Testis (tissue), 3 donors: ENCODE data around the gene AAK1. TPM values are rescaled to one million over a fixed set of nuclear protein-coding genes. Genes with fewer than 3 reads are reported as not detected.

Experiments
- DNase-seq: peaks from one replicate; pipeline ENCODE4 v3.0.0-alpha.2; 2019
- H3K27ac ChIP-seq, 2 donors: fragments of 200-600 bp; sonication (generic); one replicate each; pipeline ENCODE4 v1.5.1; 2019
- H3K27me3 ChIP-seq: fragments of 200-600 bp; sonication (generic); one replicate; pipeline ENCODE4 v1.5.1; 2019
- H3K36me3 ChIP-seq: fragments of 200-600 bp; sonication (generic); one replicate; pipeline ENCODE4 v1.5.1; 2017; ENCODE audit warnings: low read depth; ENCODE audit errors: missing control alignments
- H3K4me1 ChIP-seq: fragments of 200-600 bp; sonication (generic); one replicate; pipeline ENCODE4 v1.5.1; 2019
- H3K4me3 ChIP-seq, 2 donors: fragments of 200-600 bp; sonication (generic); one replicate each; pipeline ENCODE4 v1.5.1; 2017 to 2019
- H3K9me3 ChIP-seq: fragments of 200-600 bp; sonication (generic); one replicate; pipeline ENCODE4 v1.5.1; 2017
- POLR2A ChIP-seq: fragments of 450-650 bp; IDR thresholded peaks from one replicate; pipeline ENCODE4 v1.6.1; 2017; ENCODE audit warnings: antibody characterized with exemption, mild to moderate bottlenecking, moderate library complexity
- WGBS, 2 donors: methylation state at CpG; one replicate each; pipeline ENCODE4 v1.1.5; 2018; 5-methylcytosine and 5-hydroxymethylcytosine counted together
- intact Hi-C: fragments of 100-400 bp; cut with DNase I; formaldehyde crosslinking; loops from one replicate; pipeline ENCODE4 v1.15.1; 2023; ENCODE audit warnings: low total_unique reads
- polyA plus RNA-seq: library from polyadenylated mRNA; stranded (reverse); fragments of 350-450 nt; fragmentation: Illumina TruSeq; extraction: RNeasy Lipid Tissue Mini Kit (QIAGEN cat#74804); gene quantifications from one replicate; pipeline ENCODE4 v1.2.3, GENCODE V29; 2014; ENCODE audit warnings: low read depth, low replicate concordance; ENCODE audit not compliant: insufficient read depth
- total RNA-seq, 2 donors: library from RNA; depleted of rRNA; stranded (reverse); fragments of >200 nt; gene quantifications; one replicate each; pipeline ENCODE4 v1.2.3, GENCODE V29; 2016
- TF ChIP-seq, protein P1 (sequence below), 3 experiments: fragments of 450-650 bp in 2 of 3; fragments of 200-600 bp in 1 of 3; sonication (generic) in 1 of 3; IDR thresholded peaks; one replicate each; pipeline ENCODE4 v1.5.1; 2016 to 2019; ENCODE audit warnings: antibody characterized with exemption in 3 of 3, mild to moderate bottlenecking in 2 of 3, moderate library complexity in 1 of 3

Gene AAK1
- total and polyA plus RNA-seq, 3 donors from 2014 or later: 20.3 to 62.1 (median 47.9) TPM

DNA sequence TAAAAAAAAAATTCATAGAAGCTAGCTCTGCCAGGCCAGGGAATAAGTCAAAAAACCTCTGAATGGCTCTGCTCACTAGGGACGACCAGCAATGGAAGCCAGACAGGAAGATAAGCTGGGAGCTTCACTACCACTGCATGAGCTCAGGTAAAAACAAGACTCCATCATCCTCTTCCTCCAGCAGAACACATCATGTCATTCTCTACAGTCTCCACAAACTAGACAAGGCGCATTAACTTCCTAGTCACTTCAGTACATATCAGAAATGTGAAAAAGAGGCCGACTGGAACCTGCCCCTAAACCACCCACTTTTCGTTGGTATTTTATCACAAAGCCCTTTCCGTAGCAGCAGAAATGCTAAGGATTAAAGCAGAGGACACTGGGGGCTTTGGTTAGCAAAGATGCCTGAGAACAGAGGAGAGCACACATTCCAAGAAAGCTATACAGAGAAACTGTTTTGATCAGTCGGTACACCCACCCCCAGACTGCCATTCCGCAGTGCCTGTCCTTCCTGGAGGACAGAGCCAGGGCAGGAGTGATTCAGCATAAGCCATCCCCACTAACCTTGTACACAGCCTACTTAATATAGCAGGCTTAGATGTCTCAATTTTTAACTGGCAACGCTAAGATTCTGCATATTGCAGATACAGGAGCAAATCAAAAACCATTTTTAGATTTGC, 53.4 kb downstream of the AAK1 start:
- Histone ChIP-seq H3K36me3 (no peaks in the 10 kb centered on the region), H3K9me3 (no peaks in the 10 kb centered on the region), H3K4me1 (no peaks in the 10 kb centered on the region), H3K27me3 (no peaks in the 10 kb centered on the region), H3K27ac (no peak overlapping the region), H3K4me3 (no peak overlapping the region)
- intact Hi-C loops: no loop called here
- no peak for DNase-seq
- TF ChIP-seq, protein P1, sequence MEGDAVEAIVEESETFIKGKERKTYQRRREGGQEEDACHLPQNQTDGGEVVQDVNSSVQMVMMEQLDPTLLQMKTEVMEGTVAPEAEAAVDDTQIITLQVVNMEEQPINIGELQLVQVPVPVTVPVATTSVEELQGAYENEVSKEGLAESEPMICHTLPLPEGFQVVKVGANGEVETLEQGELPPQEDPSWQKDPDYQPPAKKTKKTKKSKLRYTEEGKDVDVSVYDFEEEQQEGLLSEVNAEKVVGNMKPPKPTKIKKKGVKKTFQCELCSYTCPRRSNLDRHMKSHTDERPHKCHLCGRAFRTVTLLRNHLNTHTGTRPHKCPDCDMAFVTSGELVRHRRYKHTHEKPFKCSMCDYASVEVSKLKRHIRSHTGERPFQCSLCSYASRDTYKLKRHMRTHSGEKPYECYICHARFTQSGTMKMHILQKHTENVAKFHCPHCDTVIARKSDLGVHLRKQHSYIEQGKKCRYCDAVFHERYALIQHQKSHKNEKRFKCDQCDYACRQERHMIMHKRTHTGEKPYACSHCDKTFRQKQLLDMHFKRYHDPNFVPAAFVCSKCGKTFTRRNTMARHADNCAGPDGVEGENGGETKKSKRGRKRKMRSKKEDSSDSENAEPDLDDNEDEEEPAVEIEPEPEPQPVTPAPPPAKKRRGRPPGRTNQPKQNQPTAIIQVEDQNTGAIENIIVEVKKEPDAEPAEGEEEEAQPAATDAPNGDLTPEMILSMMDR (IDR thresholded peaks at IDR 0.05): no peak
- TF ChIP-seq POLR2A: no peak
- 58 to 63% methylated on average over 8 of the region's 8 CpGs for WGBS, 2 donors

DNA sequence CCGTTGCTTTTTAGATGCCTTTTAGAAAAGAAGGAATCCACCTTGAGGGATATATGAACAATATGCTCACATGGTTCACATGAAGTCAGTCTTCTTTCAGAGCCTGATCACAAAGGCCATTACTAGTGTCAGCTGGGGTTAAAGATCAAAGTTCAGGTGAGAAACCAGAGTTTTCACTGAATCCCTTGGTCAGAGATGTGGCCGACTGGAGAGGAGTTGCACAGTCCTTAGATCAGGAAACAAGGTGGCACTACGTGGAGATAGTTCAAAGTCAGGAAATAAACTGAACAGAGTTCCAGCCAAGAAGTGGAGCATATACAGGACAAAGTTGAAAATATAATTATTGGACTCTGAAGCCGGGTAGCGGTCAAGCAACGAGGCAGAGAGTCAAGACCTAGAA, 54.6 kb downstream of the AAK1 start:
- H3K4me3 ChIP-seq: no peak overlapping the region
- 72 to 85% methylated on average over 6 of the region's 6 CpGs for WGBS, 2 donors
- no peaks in the 10 kb centered on the region for H3K9me3 ChIP-seq
- H3K27ac ChIP-seq: no peak overlapping the region
- TF ChIP-seq, protein P1 (IDR thresholded peaks at IDR 0.05): no peak
- no peak for TF ChIP-seq POLR2A
- H3K27me3 ChIP-seq: no peaks in the 10 kb centered on the region
- no peaks in the 10 kb centered on the region for H3K4me1 ChIP-seq
- no peaks in the 10 kb centered on the region for H3K36me3 ChIP-seq
- no peak for DNase-seq
- intact Hi-C loops: no loop called here

DNA sequence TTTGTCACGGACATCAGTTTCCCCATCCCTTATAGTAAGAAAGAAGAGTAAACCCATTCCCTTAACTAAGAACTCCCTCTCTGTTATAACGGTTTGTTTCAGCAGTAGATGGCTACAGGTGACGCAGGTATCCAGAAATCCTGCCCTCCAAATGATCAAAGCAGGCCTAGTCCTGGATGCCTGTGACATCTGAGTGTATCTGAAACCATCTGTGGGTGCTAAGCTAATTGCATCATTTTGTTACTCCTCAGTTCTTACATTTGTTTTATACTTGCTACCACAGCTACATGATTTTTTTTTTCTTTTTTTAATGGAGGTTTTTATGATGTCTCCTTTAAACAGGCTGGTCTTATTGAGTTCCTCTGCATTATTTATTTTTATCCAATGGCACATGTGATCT, 55.1 kb downstream of the AAK1 start:
- intact Hi-C loops: no loop called here
- Histone ChIP-seq H3K4me3 (no peak overlapping the region), H3K4me1 (no peaks in the 10 kb centered on the region), H3K27ac (no peak overlapping the region), H3K9me3 (no peaks in the 10 kb centered on the region), H3K36me3 (no peaks in the 10 kb centered on the region), H3K27me3 (no peaks in the 10 kb centered on the region)
- WGBS, 2 donors: 89 to 99% methylated on average over 3 of the region's 3 CpGs
- no peak for DNase-seq
- TF ChIP-seq, protein P1 (IDR thresholded peaks at IDR 0.05): no peak
- no peak for TF ChIP-seq POLR2A

DNA sequence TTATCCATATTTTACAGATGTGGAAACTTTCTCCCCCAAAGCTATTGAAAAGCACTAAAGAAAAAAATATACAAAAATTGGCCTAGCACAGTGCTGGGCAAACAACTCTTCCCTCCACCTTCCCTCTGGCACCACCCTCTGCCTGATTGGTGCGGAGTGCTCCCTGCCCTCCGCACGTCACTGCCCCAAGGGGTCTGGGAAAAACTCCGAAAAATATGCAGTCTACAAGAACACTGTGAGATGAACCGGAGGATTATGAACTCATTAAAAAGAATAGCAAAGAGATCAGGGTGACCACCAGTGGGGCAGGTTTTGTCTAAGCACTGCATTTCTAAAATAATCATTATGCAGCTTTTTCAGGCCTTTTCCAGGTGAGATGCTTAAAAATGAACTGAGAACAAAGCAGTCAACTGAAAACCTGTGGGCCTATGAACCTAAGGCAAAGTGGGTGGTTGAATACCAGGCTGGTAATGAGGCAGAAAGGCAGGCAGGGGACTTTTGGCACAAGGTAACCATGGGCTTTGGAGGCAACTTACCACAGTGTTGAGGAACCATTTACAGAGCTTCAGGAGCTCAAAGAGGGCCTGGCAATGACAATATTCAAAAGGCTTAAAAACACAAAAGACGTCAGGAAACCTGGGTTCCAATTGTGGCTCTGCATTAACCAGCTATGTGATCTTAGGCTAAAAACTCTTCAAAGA, 57.5 kb downstream of the AAK1 start:
- Histone ChIP-seq H3K4me1 (peaks cover 7% of the 10 kb centered on the region), H3K4me3 (no peak overlapping the region), H3K27me3 (no peaks in the 10 kb centered on the region), H3K9me3 (no peaks in the 10 kb centered on the region), H3K36me3 (no peaks in the 10 kb centered on the region), H3K27ac (no peak overlapping the region)
- no peak for TF ChIP-seq POLR2A
- TF ChIP-seq, protein P1 (IDR thresholded peaks at IDR 0.05): no peak
- intact Hi-C loops: no loop called here
- 88 to 89% methylated on average over 6 of the region's 6 CpGs for WGBS, 2 donors
- no peak for DNase-seq
